H1 (cell line): ENCODE measurements around the gene DOK1. TPM values are rescaled to one million over a fixed set of nuclear protein-coding genes. Genes with fewer than 3 reads are reported as not detected.

Experiments used
- NANOG ChIP-seq: IDR thresholded peaks from 2 replicates; pipeline ENCODE4 v1.6.1; 2011; ENCODE audit warnings: low read length, low read depth, mild to moderate bottlenecking, inconsistent platforms; ENCODE audit not compliant: insufficient read depth, poor library complexity, severe bottlenecking
- SAP30 ChIP-seq: fragments of 300-600 bp; sonication (generic); IDR thresholded peaks from 2 replicates; pipeline ENCODE4 v1.7.1; 2012; ENCODE audit warnings: low read length, moderate library complexity, mild to moderate bottlenecking, inconsistent platforms; ENCODE audit not compliant: insufficient read depth, insufficient replicate concordance
- SIX5 ChIP-seq: IDR thresholded peaks from 2 replicates; pipeline ENCODE4 v1.6.1; 2011; ENCODE audit warnings: mild to moderate bottlenecking, low read depth, low read length
- SP4 ChIP-seq: IDR thresholded peaks from 2 replicates; pipeline ENCODE4 v1.6.1; 2012; ENCODE audit warnings: low read length, inconsistent platforms
- TEAD4 ChIP-seq: IDR thresholded peaks from 2 replicates; pipeline ENCODE4 v1.6.1; 2012; ENCODE audit warnings: low read depth, low read length, inconsistent platforms, mixed read lengths
- polyA plus RNA-seq, 7 experiments: library from polyadenylated mRNA; depleted of rRNA in 3 of 7; stranded (reverse) in 5 of 7; unstranded in 2 of 7; fragments of >200 nt in 5 of 7; fragments of 200-250 nt in 2 of 7; gene quantifications; 1 replicate in 5 of 7; 2 replicates in 1 of 7; 4 replicates in 1 of 7; pipeline versions ENCODE4 v1.2.1 to v1.2.3, GENCODE V29; 2011 to 2013; ENCODE audit warnings: missing spikeins in 2 of 7, mixed read lengths in 2 of 7
- total RNA-seq: library from RNA; stranded (reverse); fragmentation: NEBNext Ultra II Directional; extraction: Animal tissue kit (Norgen Biotek cat#: 25700); gene quantifications from 2 replicates; pipeline ENCODE4 v1.2.1, GENCODE V29; 2021
- TF ChIP-seq, protein P1 (sequence below), 3 experiments: IDR thresholded peaks; 1 replicate in 2 of 3; 2 replicates in 1 of 3; pipeline versions ENCODE4 v1.5.1 to v1.6.1; 2011; ENCODE audit warnings: low read length in 3 of 3, mild to moderate bottlenecking in 3 of 3, inconsistent platforms in 2 of 3, low read depth in 1 of 3, moderate library complexity in 1 of 3; ENCODE audit not compliant: insufficient read depth in 1 of 3; ENCODE audit errors: control extremely low read depth in 1 of 3

DOK1 gene
- total and polyA plus RNA-seq, 2 of the 8 experiments (the other 6 are each of a cell fraction or from before 2014, with no cell fraction given), result 11.0 to 14.3 TPM

DNA sequence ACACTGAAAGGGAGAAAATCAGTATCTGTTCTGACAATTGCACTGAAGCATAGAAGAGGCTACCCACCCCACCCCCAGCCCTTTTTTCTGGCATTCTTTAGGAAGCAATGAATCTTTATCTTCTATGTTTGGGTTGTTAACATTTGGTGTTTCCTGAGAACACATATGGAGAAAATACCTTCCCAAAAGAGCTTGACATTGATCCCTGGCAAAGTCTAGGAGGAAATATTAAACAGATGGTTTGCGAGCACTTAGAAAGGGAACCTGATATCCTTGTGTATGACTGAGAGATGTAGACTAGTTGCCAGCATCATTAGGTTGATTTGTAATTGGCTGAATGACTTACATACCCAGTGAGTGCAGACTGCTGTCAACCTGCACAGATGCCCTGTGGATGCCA lies 42.9 kb downstream of the DOK1 start (continued):
- TF ChIP-seq SAP30, result no peak
- no peak for TF ChIP-seq TEAD4
- no peak for TF ChIP-seq SIX5
- TF ChIP-seq SP4, result no peak
- TF ChIP-seq, protein P1, sequence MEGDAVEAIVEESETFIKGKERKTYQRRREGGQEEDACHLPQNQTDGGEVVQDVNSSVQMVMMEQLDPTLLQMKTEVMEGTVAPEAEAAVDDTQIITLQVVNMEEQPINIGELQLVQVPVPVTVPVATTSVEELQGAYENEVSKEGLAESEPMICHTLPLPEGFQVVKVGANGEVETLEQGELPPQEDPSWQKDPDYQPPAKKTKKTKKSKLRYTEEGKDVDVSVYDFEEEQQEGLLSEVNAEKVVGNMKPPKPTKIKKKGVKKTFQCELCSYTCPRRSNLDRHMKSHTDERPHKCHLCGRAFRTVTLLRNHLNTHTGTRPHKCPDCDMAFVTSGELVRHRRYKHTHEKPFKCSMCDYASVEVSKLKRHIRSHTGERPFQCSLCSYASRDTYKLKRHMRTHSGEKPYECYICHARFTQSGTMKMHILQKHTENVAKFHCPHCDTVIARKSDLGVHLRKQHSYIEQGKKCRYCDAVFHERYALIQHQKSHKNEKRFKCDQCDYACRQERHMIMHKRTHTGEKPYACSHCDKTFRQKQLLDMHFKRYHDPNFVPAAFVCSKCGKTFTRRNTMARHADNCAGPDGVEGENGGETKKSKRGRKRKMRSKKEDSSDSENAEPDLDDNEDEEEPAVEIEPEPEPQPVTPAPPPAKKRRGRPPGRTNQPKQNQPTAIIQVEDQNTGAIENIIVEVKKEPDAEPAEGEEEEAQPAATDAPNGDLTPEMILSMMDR (IDR thresholded peaks at IDR 0.05; ENCODE audit: control extremely low read depth in 1 of 3, insufficient read depth in 1 of 3, low read depth in 1 of 3, low read length in 3 of 3), result no peak
- TF ChIP-seq NANOG, result no peak
